T-cell (primary cell): ENCODE data around the gene ECM1. TPM values are rescaled to one million over a fixed set of nuclear protein-coding genes. Genes with fewer than 3 reads are reported as not detected.

ENCODE experiments used
- ATAC-seq, 4 experiments: fragments of 200-7000 bp in 3 of 4; fragments of 150-1000 bp in 1 of 4; cut with Tn5 transposase; replicated peaks in 1 of 4; 1 replicate in 3 of 4; 2 replicates in 1 of 4; pipeline ENCODE4 v1.10.0; 2021; ENCODE audit warnings: moderate library complexity in 3 of 4, mild to moderate bottlenecking in 2 of 4, moderate number of reproducible peaks in 1 of 4
- CTCF ChIA-PET, 2 donors: fragments of 300-600 bp; sonication (Branson Sonifier 250); formaldehyde crosslinking; loops; one replicate each; lab custom pipeline; 2022; ENCODE audit warnings: antibody characterized with exemption in 2 of 2; lab: Charles Lee
- POLR2A ChIA-PET, 2 donors: fragments of 300-600 bp; sonication (Branson Sonifier 250); formaldehyde crosslinking; loops; one replicate each; lab custom pipeline; 2022; ENCODE audit warnings: antibody characterized with exemption in 2 of 2; lab: Charles Lee
- DNase-seq, 35 experiments: peaks; one replicate each; pipeline versions ENCODE4 v3.0.0 to v3.0.0-alpha.2; 2013 to 2023
- H3K27ac ChIP-seq: one replicate; pipeline ENCODE4 v1.5.1; 2013; ENCODE audit warnings: low read length
- H3K27me3 ChIP-seq, 2 experiments: replicated peaks in 1 of 2; 1 replicate in 1 of 2; 2 replicates in 1 of 2; pipeline versions ENCODE4 v1.6.1 to v1.7.0; 2013; ENCODE audit warnings: low read length in 1 of 2, mixed read lengths in 1 of 2; ENCODE audit not compliant: control insufficient read depth in 2 of 2, insufficient read depth in 2 of 2; ENCODE audit errors: extremely low read depth in 1 of 2
- H3K36me3 ChIP-seq, 2 donors: 1 replicate in 1 of 2; 2 replicates in 1 of 2; pipeline versions ENCODE4 v1.6.1 to v1.7.0; 2013; ENCODE audit warnings: low read length in 1 of 2; ENCODE audit not compliant: control insufficient read depth in 2 of 2, insufficient read depth in 1 of 2; ENCODE audit errors: extremely low read depth in 1 of 2
- H3K4me1 ChIP-seq, 2 experiments: 1 replicate in 1 of 2; 2 replicates in 1 of 2; pipeline versions ENCODE4 v1.6.1 to v1.7.0; 2013; ENCODE audit warnings: low read length in 2 of 2, mixed read lengths in 1 of 2; ENCODE audit not compliant: insufficient read depth in 2 of 2, control insufficient read depth in 1 of 2; ENCODE audit errors: extremely low read depth in 1 of 2
- H3K4me3 ChIP-seq, 2 donors: 1 replicate in 1 of 2; 2 replicates in 1 of 2; pipeline versions ENCODE4 v1.5.1 to v1.7.0; 2013; ENCODE audit warnings: mild to moderate bottlenecking in 2 of 2, low read length in 1 of 2, moderate library complexity in 1 of 2; ENCODE audit not compliant: control insufficient read depth in 1 of 2; ENCODE audit errors: extremely low read depth in 1 of 2
- H3K9me3 ChIP-seq: 2 replicates; pipeline ENCODE4 v1.7.0; 2013
- H3K27ac Mint-ChIP-seq, 2 donors: one replicate each; pipeline ENCODE4 v1.8.0; 2020 to 2021; ENCODE audit warnings: mild to moderate bottlenecking in 2 of 2, mixed read lengths in 2 of 2
- H3K27me3 Mint-ChIP-seq, 2 donors: one replicate each; pipeline ENCODE4 v1.8.0; 2021 to 2022; ENCODE audit warnings: mixed read lengths in 2 of 2
- H3K36me3 Mint-ChIP-seq: one replicate; pipeline ENCODE4 v1.8.0; 2021; ENCODE audit warnings: mixed read lengths
- H3K4me1 Mint-ChIP-seq, 3 donors: one replicate each; pipeline ENCODE4 v1.8.0; 2020 to 2022; ENCODE audit warnings: mixed read lengths in 3 of 3, mild to moderate bottlenecking in 1 of 3
- H3K4me3 Mint-ChIP-seq, 3 donors: one replicate each; pipeline ENCODE4 v1.8.0; 2020 to 2022; ENCODE audit warnings: mild to moderate bottlenecking in 3 of 3, mixed read lengths in 3 of 3, moderate library complexity in 3 of 3
- H3K9me3 Mint-ChIP-seq, 3 donors: one replicate each; pipeline ENCODE4 v1.8.0; 2020 to 2022; ENCODE audit warnings: mixed read lengths in 3 of 3
- WGBS: methylation state at CpG from one replicate; pipeline ENCODE4 v1.1.5; 2013; ENCODE audit warnings: missing lambda C conversion rate; ENCODE audit not compliant: insufficient coverage; 5-methylcytosine and 5-hydroxymethylcytosine counted together
- total RNA-seq, 35 experiments: library from RNA in 6 of 35; stranded (reverse) in 6 of 35; fragments of 120-200 nt in 1 of 35; gene quantifications; one replicate each; pipeline versions ENCODE4 v1.2.1 to v1.2.4 and lab custom pipeline; 2013 to 2026

The ECM1 gene
- total RNA-seq: 1 to 10 TPM in 3 of 5 donors, under 1 TPM in 2; 0.25 to 2.9 (median 1.2) TPM
- 0.44 TPM for total RNA-seq (2013)
- 0 to 2.0 (median 0.55) reads per million in 29 experiments for total RNA-seq (lab: John Stamatoyannopoulos, UW)

DNA sequence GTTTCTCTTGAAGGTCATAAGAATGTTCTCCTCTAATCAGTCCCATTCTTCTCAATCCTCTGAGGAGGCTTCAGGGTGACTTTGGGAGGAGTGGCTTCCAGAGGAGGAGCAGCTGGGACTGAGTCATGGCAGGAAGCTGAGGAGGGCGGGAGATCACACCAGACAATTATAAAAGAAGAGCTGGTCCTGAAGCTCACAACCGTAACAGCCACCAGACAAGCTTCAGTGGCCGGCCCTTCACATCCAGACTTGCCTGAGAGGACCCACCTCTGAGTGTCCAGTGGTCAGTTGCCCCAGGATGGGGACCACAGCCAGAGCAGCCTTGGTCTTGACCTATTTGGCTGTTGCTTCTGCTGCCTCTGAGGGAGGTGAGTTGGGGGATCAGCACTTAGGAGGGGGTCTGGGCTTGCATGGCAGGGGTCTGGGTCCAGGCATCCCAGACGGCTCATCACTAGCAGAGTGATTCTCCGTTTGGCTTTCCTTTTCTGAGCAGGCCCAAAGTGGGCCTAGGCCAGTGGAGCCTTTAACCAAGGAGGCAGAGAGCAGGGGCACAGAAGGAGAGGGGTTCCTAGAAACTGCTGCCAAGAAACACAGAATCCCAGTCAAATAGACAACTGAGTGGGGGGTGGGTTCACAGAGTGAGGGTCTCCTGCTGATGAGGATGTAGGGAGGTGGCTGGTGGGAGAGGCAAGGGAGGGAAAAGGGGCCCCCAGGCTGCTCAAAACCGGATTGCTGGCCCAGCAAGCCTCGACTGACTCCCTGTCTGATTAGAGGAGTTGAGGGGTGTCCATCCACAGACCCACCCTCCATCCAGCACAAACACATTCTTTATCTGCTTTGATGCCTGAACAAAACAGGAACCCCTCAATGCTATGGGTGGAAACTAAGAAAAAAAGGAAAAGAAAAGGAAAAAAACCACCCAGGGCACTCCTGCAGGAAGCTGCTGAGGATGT, at the start of gene ECM1:
ECM1 (plus strand) TSS at position 198 of the 953 bp plus-strand sequence; CDS start at position 299, 101 bp downstream.
- Mint-ChIP-seq H3K4me3 (no peak within 1 kb of the TSS), H3K27ac (peak within 1 kb of the TSS; percentile 23 to 34), H3K4me1 (peaks cover 0 to 7% (median 0%) of the 10 kb centered on the region in 3 donors), H3K27me3 (no peaks in the 10 kb centered on the region), H3K36me3 (peaks cover 39% of the 10 kb centered on the region), H3K9me3 (no peaks in the 10 kb centered on the region)
- H3K27ac ChIP-seq: no peak within 1 kb of the TSS
- ATAC-seq: no peak
- no peak for DNase-seq
- ChIA-PET POLR2A (interaction anchor here in 1 of 2 donors (0.6 kb wide), 1 partner anchor 182 kb away, joined by 3 read pairs; no protein-coding TSS in a partner anchor), CTCF (no interaction called here)
- H3K27me3 ChIP-seq: no peaks in the 10 kb centered on the region
- 67% methylated on average over 3 of the region's 7 CpGs for WGBS
- peaks cover 14 to 35% of the 10 kb centered on the region in 2 donors for H3K36me3 ChIP-seq
- H3K4me3 ChIP-seq: no peak within 1 kb of the TSS
- H3K4me1 ChIP-seq: no peaks in the 10 kb centered on the region
- no peaks in the 10 kb centered on the region for H3K9me3 ChIP-seq

DNA sequence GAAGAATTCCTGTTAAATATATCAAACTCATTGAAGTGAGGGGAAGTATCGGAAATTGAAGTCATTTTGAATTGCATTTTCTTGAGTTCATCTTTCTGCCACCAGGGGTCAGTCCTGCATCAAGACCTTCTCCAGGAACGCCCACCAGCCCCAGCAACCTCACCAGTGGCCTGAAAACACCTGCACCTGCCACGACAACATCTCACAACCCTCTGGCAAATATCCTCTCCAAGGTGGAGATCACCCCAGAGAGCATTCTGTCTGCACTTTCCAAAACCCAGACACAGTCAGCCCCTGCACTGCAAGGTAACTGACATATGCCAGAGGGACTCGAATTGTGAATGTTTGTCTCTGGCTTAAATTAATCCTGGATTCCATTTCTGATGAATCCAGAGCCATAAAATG, 43.5 kb upstream of the ECM1 start:
- H3K36me3 Mint-ChIP-seq: peaks cover 21% of the 10 kb centered on the region
- H3K4me3 Mint-ChIP-seq: no peak overlapping the region
- Histone ChIP-seq H3K27me3 (no peaks in the 10 kb centered on the region), H3K36me3 (peaks cover 3 to 48% of the 10 kb centered on the region in 2 donors), H3K4me3 (no peak overlapping the region), H3K9me3 (no peaks in the 10 kb centered on the region), H3K27ac (no peak overlapping the region), H3K4me1 (no peaks in the 10 kb centered on the region)
- H3K27me3 Mint-ChIP-seq: no peaks in the 10 kb centered on the region
- DNase-seq (peak; percentile 9 to 84 (median 64)), ATAC-seq (peak; percentile 66 to 85 (median 72))
- peaks cover 4 to 7% (median 4%) of the 10 kb centered on the region in 3 donors for H3K4me1 Mint-ChIP-seq
- WGBS: 17% methylated on average over 2 of the region's 4 CpGs
- H3K9me3 Mint-ChIP-seq: no peaks in the 10 kb centered on the region
- H3K27ac Mint-ChIP-seq: peak overlapping the region; percentile 8 to 49
- ChIA-PET CTCF (interaction anchor here (0.9 to 1.0 kb wide), 2 partner anchors 96 to 100 kb away, joined by 3 to 5 read pairs; no protein-coding TSS in a partner anchor), POLR2A (interaction anchor here in 1 of 2 donors (0.8 kb wide), 1 partner anchor 96 kb away, joined by 3 read pairs; no protein-coding TSS in a partner anchor)

DNA sequence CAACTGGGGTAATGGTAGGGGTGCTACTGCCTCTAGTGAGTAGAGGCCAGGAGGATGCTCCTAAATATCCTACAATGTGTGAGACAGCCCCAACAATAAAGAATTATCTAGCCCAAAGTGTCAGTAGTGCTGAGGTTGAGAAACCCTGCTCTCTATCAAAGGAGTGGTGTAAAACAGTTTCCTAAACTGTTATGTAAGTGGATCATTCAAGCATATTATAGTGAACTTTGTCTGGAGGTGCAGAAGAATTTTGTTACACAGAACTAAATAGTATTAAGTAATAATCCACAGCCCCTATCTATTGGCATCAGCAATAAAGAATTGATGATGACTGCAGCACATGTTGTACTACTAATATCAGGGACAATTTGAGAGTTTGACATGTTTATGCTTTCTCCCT, 40.9 kb upstream of the ECM1 start:
- H3K9me3 Mint-ChIP-seq: no peaks in the 10 kb centered on the region
- ATAC-seq (no peak), DNase-seq (no peak)
- no peaks in the 10 kb centered on the region for H3K9me3 ChIP-seq
- H3K4me1 Mint-ChIP-seq: peaks cover 4 to 7% (median 4%) of the 10 kb centered on the region in 3 donors
- no peaks in the 10 kb centered on the region for H3K4me1 ChIP-seq
- H3K27me3 Mint-ChIP-seq: no peaks in the 10 kb centered on the region
- peaks cover 35% of the 10 kb centered on the region for H3K36me3 Mint-ChIP-seq
- H3K4me3 Mint-ChIP-seq: no peak overlapping the region
- ChIA-PET CTCF (no interaction called here), POLR2A (interaction anchor here in 1 of 2 donors (0.7 kb wide), 1 partner anchor 104 kb away, joined by 7 read pairs; no protein-coding TSS in a partner anchor)
- no peak overlapping the region for H3K27ac Mint-ChIP-seq
- no peak overlapping the region for H3K4me3 ChIP-seq
- H3K36me3 ChIP-seq: peaks cover 13 to 66% of the 10 kb centered on the region in 2 donors
- H3K27ac ChIP-seq: no peak overlapping the region
- no peaks in the 10 kb centered on the region for H3K27me3 ChIP-seq

DNA sequence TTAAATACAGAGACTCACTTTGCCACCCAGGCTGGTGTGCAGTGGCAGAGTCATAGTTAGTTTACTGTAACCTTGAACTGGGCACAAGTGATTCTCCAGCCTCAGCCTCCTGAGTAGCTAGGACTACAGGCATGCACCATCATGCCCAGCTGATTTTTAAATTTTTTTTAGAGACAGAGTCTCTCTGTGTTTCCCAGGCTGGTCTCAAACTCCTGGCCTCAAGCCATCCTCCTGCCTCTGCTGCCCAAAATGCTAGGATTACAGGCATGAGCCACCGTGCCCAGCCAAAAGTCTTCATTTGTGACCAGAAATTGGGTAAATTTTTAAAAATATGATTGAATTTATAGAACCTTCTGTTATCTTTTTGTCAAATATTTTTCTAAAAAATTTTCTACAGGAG, 38.6 kb upstream of the ECM1 start:
- peaks cover 42% of the 10 kb centered on the region for H3K36me3 Mint-ChIP-seq

DNA sequence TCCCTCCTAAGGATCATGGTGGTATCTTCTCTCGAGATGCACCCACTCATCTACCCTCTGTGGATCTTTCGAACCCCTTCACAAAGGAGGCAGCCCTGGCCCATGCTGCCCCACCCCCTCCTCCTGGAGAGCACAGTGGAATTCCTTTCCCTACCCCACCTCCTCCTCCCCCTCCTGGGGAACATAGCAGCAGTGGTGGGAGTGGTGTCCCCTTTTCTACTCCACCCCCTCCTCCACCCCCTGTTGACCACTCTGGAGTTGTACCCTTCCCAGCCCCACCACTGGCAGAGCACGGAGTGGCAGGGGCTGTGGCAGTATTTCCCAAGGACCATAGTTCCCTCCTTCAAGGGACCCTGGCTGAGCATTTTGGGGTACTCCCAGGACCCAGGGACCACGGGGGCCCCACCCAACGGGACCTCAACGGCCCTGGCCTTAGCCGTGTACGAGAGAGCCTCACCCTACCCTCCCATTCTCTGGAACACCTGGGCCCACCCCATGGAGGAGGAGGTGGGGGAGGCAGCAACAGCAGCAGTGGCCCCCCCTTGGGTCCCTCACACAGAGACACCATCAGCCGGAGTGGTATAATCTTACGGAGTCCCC, 35.2 kb upstream of the ECM1 start:
- Histone ChIP-seq H3K4me1 (no peaks in the 10 kb centered on the region), H3K36me3 (peaks cover 15 to 45% of the 10 kb centered on the region in 2 donors), H3K9me3 (no peaks in the 10 kb centered on the region), H3K27me3 (no peaks in the 10 kb centered on the region), H3K27ac (no peak overlapping the region), H3K4me3 (no peak overlapping the region)
- H3K36me3 Mint-ChIP-seq: peaks cover 29% of the 10 kb centered on the region
- no peak overlapping the region for H3K27ac Mint-ChIP-seq
- no peaks in the 10 kb centered on the region for H3K9me3 Mint-ChIP-seq
- H3K4me3 Mint-ChIP-seq: no peak overlapping the region
- no peaks in the 10 kb centered on the region for H3K27me3 Mint-ChIP-seq
- WGBS: 80% methylated on average over 2 of the region's 10 CpGs
- H3K4me1 Mint-ChIP-seq: peaks cover 0 to 3% (median 0%) of the 10 kb centered on the region in 3 donors
- POLR2A ChIA-PET: no interaction called here
- no peak for ATAC-seq
- no peak for DNase-seq
- CTCF ChIA-PET: no interaction called here

More for the DNA sequence above, 38.6 kb upstream of the ECM1 start:
- DNase-seq (no peak), ATAC-seq (no peak)
- ChIA-PET CTCF (interaction anchor here in 1 of 2 donors (0.8 kb wide), 1 partner anchor 104 kb away, joined by 3 read pairs; no protein-coding TSS in a partner anchor), POLR2A (interaction anchor here in 1 of 2 donors (0.5 to 0.6 kb wide), 2 partner anchors 107 to 959 kb away, joined by 3 to 4 read pairs; no protein-coding TSS in a partner anchor)
- Mint-ChIP-seq H3K9me3 (no peaks in the 10 kb centered on the region), H3K4me3 (no peak overlapping the region), H3K27ac (no peak overlapping the region), H3K4me1 (peaks cover 2 to 4% (median 3%) of the 10 kb centered on the region in 3 donors), H3K27me3 (no peaks in the 10 kb centered on the region)
- Histone ChIP-seq H3K27me3 (no peaks in the 10 kb centered on the region), H3K4me1 (no peaks in the 10 kb centered on the region), H3K9me3 (no peaks in the 10 kb centered on the region), H3K36me3 (peaks cover 15 to 72% of the 10 kb centered on the region in 2 donors), H3K27ac (no peak overlapping the region), H3K4me3 (no peak overlapping the region)
- WGBS: no CpG with 5 or more reads among the region's 1 CpG

DNA sequence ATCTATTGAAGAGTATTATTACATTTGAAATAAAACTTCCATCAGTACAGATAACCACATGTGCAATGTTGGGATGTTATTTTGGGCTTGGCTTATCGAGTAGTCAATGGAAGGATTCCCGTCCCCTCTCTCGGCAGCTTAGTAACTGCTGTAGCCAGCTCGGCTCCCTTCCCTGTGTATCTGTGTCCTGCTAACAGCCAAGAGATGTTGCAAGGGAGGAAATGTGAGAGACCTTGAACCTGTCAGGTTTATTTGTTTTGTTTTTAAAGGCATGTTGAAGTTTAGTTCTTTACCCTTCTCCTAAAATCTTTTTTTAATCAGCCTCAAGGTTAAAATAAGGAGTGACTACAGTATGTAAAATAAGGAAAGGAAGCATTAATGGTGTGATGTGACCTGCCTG, 34.2 kb upstream of the ECM1 start:
- no peaks in the 10 kb centered on the region for H3K4me1 ChIP-seq
- ATAC-seq: no peak
- H3K27ac ChIP-seq: no peak overlapping the region
- Mint-ChIP-seq H3K4me1 (peaks cover 0 to 9% (median 3%) of the 10 kb centered on the region in 3 donors), H3K27ac (peak overlapping the region; percentile 43 to 55), H3K4me3 (no peak overlapping the region), H3K27me3 (no peaks in the 10 kb centered on the region), H3K9me3 (no peaks in the 10 kb centered on the region), H3K36me3 (peaks cover 29% of the 10 kb centered on the region)
- peaks cover 15 to 42% of the 10 kb centered on the region in 2 donors for H3K36me3 ChIP-seq
- WGBS: no CpG with 5 or more reads among the region's 4 CpGs
- POLR2A ChIA-PET: interaction anchor here in 1 of 2 donors (0.6 kb wide), 1 partner anchor 78 kb away, joined by 3 read pairs; no protein-coding TSS in a partner anchor
- CTCF ChIA-PET: no interaction called here
- H3K27me3 ChIP-seq: no peaks in the 10 kb centered on the region
- no peaks in the 10 kb centered on the region for H3K9me3 ChIP-seq
- no peak overlapping the region for H3K4me3 ChIP-seq
- DNase-seq: no peak
